NCI-H748 treated with DMSO at 0.1 percent for 48 hours (cell line): ENCODE results near the gene LZTFL1.

Source experiments
- DNase-seq: peaks from one replicate; lab custom pipeline; 2025; lab: John Stamatoyannopoulos, UW

LZTFL1 gene, protein sequence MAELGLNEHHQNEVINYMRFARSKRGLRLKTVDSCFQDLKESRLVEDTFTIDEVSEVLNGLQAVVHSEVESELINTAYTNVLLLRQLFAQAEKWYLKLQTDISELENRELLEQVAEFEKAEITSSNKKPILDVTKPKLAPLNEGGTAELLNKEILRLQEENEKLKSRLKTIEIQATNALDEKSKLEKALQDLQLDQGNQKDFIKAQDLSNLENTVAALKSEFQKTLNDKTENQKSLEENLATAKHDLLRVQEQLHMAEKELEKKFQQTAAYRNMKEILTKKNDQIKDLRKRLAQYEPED

DNA sequence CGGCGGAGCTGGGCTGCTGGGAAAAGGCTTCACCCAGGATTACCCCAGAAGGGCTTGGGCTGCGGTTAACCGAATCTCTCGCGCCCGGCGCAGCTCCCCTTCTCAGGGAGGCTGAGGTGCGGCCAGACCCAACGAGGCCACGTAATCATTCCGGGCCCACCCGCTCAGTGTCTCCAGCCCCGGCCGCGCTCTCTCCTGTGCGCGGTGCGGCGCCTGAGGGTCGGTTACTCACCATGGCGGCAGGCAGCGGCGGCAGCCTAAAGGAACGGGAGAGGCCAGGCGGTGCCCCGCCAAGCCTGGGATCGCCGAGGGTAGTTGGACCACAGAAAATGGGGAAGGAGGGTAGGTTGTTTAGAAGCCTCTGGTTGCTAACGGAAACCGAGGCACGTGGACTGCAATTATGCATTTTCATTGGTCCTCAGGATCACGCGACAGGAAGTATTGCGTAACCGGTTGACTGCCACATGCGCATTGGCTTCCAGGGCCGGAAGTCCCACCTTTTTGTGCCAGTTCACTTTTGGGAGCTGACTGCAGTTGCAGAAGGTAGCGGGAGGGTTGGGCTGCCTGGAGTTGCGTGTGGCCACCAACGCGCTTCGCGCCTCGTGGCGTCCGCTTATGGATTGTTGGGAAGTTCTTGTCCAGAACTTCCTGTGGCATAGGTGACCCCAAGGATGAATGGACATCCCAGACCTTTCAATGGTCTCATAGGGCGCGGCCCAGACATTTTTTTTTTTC is at the start of gene LZTFL1:
Gene LZTFL1, minus strand, starts transcription at position 363 of the 735 bp plus-strand sequence. Its CDS starts 128 bp downstream, at position 235.
- DNase-seq = peak; percentile 83

DNA sequence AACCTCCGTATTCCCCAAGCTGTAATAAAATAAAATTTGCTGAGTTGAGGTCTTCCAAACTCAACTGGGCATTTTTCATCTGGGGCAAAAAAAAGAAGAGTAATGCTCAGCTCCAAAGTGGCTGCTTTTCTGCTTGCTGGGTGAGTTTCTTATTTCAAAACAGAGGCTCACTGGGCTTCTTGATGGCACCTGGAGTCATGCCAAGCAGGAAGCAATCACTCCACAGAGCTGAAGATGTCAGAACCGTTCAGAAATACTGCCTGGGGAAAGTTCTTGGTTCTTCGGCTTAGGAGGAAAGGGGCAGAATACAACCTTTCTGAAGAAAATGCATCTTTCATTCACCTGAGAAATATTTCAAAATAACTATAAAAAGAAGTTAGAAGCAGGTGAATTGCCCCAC is 48.5 kb upstream of the LZTFL1 start:
- no peak for DNase-seq

DNA sequence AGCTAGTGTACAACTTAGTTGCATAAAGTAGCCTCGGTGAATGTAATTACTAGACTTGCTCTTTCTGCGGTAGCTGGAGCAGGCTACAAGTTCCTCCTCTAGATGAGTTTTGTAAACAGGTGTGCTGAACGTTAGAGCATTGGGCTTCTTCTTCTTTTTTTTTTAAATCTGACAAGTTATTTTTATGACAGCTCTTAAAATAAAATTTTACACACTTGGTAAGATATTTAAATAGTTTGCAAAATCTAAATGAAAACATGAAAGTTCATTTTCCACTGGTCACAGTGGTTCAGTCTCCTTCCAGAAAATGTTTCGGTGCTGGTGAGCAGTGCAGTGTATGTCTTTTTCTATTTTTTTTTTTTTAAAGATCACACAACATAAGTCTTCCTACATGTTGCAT is 47.4 kb upstream of the LZTFL1 start:
- DNase-seq = no peak

DNA sequence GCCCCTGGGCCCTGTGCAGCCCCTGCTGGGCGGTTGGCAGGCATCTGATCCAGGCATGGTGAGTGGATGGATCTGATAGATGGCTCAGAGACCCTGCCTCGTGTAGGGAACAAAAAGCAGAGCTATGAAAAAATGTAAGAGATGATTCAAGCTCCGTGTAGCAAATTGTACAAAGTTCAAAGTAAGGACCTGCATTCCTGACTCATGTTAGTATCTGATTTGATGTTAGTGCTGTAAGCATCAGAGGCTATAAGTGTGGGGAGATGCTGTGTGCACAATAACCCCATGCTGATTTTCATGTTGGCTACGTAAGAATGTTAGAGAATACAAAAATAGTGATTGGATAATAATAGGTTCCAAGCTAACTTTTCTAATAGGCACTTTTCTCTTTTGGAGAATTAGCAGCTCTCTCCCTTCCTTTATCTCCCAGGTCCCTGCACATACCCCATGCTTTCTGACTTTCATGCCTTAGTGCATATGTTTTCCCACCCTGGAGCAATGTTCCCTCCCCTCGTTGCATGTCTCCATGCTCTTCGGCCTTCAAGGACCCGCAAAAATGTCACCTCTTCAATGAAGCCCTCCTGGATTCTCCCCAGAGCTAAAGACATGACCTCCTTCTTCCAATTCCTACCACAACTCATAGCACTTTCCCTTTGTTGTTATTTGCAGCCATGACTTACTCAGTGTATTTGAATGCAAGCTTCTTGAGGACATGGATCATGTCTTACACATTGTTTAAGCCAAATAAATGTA is 46.0 kb upstream of the LZTFL1 start:
- no peak for DNase-seq

DNA sequence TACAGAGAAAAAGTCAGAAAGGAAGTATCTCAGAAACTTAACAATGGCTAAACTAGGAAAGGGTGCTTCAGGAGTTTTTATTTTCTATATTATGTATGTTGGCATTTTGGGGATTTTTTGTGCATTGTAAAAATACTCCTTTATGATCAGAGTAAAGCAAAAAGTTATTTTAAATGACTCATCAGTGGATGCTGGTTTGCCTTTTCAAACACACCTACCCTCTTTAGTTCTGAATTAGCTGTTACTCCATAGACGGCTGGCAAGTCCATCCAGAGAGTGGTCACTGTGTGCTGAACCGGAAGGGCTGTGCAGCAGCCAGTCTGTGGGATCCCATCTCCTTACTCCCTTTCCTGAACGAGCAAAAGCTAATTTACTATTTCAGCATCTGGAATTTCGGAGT is 45.4 kb upstream of the LZTFL1 start:
- no peak for DNase-seq

DNA sequence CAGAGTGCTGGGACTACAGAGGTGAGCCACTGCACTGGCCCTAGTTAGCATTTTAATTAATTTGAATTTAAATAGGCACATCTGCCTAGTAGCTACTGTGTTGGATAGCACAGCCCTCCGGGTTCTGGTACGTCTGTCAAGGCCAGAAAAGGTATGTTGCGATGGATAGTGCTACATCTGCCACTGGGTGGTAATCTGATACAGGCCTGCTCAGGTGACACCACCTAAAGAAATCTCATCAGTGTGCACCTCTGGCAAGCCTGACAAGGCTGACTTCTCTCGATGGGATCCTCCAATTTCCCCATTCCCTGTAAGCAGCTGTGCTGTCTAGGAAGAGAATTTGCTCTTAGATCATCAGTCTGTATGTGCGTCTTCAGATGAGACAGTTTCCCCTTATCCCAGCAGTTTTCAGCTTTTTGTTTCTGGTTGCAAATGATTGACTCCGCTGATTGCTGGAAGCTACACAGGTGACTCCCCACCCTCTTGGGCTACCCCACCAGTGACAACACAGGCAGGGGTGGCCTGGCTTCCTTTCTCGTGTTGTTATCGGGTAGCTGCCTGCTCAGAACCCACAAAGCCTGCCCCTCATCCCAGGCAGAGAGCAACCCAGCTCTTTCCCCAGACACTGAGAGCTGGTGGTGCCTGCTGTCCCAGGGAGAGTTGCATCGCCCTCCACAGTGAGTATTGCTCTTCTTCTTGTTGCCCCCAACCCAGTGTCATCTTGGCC is 44.2 kb upstream of the LZTFL1 start, which contains the start of gene CCR9:
Gene CCR9, plus strand, starts transcription at position 565 of the 727 bp plus-strand sequence. CDS start 8,391 bp downstream, outside the sequence.
- no peak for DNase-seq

DNA sequence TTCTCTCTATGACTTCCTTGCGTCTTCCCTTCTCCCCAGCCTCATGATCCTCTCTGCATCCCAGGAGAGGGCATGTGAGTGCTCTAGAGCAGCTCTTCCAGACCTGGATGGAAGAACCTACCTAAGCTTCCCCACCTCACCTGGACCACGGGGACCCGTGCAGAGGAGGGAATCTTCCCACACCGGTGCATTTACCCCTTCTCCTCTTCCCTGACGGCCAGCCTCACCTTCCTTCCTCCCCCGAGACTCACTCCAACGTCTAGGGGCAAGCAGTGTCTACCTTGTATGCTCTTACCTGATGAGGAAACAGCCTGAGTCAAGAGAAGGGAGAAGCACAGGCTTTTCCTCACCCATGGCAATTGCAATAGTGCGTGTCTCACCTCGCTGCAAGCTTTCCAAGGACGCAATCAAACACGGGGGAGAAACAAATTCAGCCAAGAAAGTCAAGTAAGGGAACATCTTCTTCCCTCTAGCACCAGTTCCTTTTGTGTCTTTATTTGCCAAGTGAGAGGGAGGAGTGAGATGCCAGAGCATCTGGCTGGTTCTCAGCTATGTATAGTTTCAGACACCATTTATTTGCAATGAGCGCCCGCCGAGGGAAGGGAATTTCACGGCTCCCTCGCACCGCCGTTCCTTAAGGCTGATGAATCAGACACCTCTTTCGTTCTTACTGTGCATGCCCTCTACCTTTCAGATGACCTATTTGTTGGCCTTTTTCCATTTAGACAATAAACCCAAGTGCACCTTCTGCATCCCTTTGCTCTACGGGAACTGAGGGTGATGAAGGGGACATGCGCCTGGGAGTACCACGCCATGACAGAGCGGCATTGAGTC is 42.7 kb upstream of the LZTFL1 start:
- no peak for DNase-seq

DNA sequence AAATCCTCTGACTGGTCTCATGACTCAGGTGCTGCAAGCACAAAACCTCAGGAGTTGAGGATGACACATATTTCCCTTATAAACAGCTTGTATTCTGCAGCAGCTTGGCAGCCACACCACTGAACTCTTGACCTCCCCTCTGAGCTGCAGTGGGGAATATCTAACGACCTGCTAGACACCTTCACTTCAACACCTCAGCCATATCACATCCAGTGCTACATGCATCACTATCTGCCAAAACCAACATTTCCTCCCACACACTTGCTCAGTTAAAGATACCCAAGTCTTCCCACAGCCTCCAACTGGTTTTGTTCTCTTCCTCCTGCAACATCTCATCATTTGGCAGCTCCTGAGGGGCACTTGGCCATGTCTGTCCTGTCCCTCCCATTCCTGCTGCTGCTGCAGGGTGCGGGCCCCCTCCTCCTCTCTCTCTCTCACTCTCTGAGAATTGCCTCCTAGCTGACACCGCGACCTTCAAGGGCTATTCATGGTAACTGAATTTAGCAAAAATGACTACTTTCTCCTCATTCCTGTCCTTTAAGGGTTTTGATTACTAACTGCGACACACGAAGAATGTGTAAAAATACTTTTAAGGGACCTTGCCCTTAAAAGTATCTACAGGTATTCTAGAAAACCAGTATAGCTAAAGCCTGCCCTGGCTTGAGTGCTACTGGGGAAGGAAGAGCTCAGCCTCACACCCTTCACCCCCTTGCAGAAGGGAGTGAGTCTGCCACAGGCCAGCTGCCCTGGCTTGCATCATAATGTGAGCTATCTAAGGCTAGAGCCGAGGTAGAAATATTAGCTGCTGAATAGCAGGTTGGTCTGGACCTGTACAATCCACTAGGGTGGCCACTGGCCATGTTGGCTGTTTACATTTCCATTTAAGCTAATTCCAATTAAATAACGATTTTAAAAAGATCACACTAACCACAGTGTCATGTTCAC is 39.4 kb upstream of the LZTFL1 start:
- no peak for DNase-seq

DNA sequence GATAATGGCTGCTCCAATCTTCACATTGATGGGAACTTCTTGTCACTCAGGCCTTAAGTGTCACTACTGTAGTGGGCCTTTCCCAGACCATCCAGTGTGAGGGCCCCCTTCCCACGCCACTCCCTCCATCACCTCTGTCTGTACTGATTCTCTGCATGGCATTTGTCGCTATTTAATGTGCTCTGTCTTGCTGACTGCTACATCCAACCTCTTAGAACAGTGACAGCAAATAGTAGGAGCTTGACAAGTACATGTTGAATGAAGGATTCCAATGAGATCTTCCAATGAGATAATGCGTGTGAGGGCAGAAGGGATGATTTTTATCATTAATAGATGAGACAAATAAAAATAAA is 38.8 kb upstream of the LZTFL1 start:
- DNase-seq = no peak

DNA sequence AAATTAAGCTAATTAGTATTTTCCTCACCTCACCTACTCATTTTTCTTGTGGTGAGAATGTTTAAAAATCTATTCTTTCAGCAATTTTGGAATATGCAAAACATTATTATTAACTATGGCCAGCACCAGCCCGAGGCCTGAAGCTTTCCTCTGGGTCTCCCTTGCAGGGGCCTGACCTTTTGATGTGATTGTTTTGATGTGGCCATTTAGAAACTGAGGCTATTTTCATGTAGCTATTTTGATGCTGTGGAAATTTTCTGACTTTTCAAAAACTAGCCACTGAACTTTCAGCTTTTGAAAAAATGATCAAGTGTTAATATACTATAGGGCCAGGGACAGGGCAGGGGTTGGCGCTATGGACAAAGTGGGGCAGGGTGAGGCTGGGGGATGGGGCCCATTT is 36.2 kb upstream of the LZTFL1 start:
- DNase-seq = no peak

DNA sequence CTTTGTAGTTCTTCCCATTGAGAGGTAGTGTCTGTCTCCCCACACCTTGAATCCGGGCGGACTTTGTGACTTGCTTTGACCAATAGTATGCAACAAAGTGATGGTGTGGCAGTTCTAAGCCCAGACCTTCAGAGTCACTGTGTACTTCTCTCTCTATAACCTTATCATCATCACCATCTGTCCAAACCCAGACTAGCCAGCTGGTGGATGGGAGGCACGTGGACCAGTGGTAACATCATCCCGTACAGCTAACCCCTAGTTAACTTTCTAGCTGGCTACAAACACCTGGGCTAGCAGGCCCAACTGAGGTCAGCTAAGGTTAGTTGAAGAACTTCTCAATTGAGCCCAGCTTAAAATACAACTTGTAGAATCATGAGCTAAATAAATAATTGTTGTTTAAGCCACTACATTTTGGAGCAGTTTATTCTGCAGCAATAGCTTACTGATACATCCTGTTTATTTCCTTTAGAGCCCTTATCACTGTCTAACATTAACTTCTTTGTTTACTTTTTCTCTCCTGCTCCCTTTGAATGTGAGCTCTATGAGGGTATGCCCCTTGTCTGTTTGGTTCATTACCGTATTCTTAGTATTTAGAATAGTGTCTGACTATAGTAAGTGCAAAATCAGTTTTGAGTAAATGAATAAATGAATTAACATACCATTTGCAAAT is 32.9 kb upstream of the LZTFL1 start:
- DNase-seq = no peak

DNA sequence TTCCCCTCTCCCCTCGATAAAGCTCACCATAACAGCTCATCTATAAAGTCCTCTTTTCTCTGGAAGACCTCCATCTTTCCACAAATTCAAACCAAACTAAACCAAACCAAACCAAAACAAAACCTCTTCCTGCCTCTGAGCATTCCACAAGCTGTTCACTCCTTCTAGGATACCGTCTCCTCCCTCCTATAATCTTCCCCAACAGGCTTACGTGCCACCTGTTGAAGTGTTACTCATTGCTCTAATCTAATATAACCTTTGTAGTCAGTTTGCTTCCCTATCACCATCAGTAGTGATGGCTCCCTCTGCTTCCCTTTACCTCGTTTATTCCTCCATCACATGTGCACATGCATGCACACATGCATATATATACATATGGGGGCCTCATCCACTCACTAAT is 31.7 kb upstream of the LZTFL1 start:
- no peak for DNase-seq

DNA sequence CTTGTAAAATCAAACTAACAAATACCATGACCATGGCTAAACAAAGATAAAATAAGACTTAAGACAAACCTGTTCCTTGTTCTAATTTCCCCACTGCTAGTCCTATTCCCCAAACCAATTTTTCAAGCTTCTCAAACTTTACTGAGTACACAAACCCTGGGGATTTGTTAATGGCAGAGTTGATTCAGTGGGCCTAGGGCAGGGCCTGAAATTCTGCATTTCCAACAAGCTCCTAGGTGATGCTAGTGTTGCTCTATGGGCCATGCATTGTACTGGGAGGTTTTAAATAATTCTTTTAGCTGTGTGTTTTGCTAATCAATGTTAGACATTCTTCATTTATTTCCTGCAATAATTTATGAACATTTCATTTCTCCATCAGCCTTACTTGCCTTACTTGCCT is 31.1 kb upstream of the LZTFL1 start:
- no peak for DNase-seq

DNA sequence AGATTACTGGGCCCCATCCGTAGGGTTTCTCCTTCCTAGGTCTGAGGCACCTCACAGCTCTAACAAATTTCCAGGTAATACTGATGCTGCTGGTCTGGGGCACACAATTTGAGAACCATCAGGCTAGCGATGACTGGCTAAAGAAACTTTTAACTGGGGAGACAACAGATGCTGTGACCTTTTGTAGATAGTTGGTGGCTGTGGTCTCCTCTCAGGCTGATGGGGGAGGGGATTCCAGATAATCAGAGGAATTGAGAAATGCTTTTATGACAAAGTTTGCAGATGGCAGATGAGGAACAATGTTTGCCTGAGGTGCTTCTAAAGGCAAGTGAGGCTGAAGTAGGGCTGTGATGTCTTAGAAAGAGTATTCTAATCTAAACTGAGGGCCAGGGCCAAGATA is 30.6 kb upstream of the LZTFL1 start:
- no peak for DNase-seq

DNA sequence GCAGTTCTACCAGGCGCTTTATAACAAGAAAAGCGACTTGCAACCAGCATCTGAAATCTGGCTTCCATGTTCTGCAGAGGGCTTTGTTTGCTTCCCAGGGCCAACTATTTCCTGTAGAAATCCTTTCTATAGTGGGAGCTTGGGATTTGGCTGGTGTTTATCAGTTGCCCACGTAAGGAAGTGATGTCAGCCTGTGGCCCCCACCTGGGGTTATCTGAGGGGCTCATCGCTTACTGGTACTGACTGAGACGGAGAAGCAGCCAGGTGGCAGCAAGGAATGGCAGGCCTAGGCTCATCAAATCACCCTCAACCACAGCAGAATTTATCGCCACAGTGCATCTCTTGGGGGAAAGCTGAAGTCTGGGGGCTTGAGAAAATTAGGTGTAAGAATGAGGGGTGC is 29.9 kb upstream of the LZTFL1 start:
- DNase-seq = no peak

DNA sequence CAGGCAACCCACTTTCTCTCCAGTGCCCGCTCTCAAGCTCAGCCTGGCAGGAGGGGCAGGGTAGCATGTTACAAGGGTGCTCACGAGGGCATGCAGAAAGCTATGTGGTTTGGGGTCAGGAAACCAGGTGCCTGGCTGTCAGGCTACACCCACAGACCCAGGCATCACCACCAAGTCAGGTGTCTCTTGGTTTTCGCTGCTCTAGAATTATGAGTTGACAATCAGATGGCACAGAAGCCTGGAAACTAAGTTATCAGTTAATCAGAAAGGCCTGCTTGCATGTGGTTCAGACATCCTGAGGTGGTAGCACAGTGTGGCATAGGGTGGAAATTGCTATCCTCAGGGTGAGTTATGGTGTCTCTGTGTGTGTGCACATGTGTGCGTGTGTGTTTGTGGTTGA is 28.2 kb upstream of the LZTFL1 start:
- no peak for DNase-seq

DNA sequence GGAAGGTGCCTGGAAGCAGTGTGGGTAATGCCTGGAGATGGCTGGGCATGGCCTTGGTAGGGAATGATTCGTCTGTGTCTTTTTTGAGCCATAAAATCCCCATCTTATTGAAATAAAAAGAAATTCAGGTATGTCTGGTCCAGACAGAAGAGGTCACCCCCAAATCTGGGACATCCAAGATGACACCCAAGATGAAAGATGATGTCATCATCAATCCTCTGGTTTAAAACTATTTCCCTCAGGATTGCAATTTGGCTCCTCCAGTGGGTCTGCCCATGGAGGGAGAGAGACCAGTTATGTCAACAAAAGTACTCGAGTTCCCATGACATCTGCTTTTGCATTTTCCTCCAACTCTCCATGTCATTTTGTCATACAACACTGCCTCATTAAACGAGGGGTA is 27.7 kb upstream of the LZTFL1 start:
- no peak for DNase-seq

DNA sequence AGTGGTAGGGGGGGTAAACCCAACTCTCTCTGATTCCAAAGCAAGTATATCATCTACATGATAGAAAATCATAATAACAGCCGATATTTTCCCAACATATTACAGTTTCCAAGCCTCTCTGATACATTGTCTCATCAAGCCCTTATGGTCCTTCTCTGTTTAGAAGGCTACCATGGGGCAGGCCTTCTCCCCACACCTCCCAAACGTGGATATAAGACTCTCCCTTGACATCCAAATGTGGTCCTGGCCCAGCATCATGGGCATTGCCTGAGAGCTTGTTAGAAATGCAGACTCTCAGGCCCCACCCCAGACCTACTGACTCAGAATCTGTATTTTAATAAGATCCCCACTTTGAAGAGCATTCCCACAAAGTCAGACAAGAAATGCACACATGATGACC is 26.7 kb upstream of the LZTFL1 start:
- no peak for DNase-seq

DNA sequence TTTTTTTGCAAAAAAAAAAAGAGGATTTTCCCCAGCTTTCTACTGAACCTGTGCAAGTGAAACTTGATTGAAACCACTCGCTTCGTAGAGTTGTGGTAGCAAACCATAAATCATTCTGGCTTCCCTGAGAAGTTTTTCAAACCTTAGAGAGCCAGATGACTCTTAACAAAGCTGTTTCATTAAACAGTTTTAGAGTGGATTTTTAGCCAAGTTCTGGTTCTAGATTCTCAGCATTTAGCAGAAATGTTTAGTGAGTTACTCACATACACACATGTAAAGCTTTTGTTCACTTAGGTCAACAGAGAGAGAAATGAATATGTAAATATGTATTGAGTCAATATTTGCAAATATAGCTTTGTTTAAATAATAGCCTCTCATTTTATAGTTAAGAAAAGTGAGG is 26.3 kb upstream of the LZTFL1 start:
- no peak for DNase-seq

DNA sequence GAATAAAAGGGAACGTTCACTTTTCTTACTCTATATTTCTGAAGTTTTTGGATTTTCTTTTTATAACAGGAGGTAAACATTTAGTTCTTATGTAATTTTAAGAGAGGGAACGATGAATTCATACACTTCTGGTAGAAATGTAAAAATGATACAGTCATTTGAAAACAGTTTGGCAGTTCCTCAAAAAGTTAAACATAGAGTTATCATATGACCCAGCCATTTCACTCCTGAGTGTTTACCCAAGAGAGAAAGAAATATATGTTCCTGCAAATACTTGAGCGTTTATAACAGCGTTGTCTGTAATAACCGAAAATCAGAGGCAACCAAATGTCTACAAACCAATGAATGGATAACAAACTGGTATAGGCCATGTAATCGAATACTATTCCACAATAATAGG is 23.6 kb upstream of the LZTFL1 start:
- DNase-seq = no peak
